ENCODE results near the gene PBX1.

Gene PBX1

GRCh38 chr1:164682570-164682969, 123.6 kb downstream of the PBX1 start:
- DNase-seq (ENCODE audit: low read depth in 2 of 2): no peak

GRCh38 chr1:164683235-164683634, 124.3 kb downstream of the PBX1 start:
- DNase-seq (ENCODE audit: low read depth in 2 of 2): no peak
- no peak overlapping the region for H3K4me3 ChIP-seq (replicated peaks in 1 of 2; ENCODE audit: low read depth in 2 of 2, low read length in 2 of 2)
- no peak for TF ChIP-seq CTCF (IDR thresholded peaks at IDR 0.05; ENCODE audit: low read depth, low read length)

More at GRCh38 chr1:164682570-164682969, 123.6 kb downstream of the PBX1 start:
- H3K4me3 ChIP-seq (replicated peaks in 1 of 2; ENCODE audit: low read depth in 2 of 2, low read length in 2 of 2): no peak overlapping the region
- TF ChIP-seq CTCF (IDR thresholded peaks at IDR 0.05; ENCODE audit: low read depth, low read length): no peak

GRCh38 chr1:164685266-164686035, 126.5 kb downstream of the PBX1 start:
- TF ChIP-seq CTCF (IDR thresholded peaks at IDR 0.05; ENCODE audit: low read depth, low read length): no peak
- no peak for DNase-seq (ENCODE audit: low read depth in 2 of 2)
- no peak overlapping the region for H3K4me3 ChIP-seq (replicated peaks in 1 of 2; ENCODE audit: low read depth in 2 of 2, low read length in 2 of 2)

- no peak for TF ChIP-seq CTCF (IDR thresholded peaks at IDR 0.05; ENCODE audit: low read depth, low read length)
- no peak for DNase-seq (ENCODE audit: low read depth in 2 of 2)
- H3K4me3 ChIP-seq (replicated peaks in 1 of 2; ENCODE audit: low read depth in 2 of 2, low read length in 2 of 2): no peak overlapping the region
Measured at GRCh38 chr1:164687777-164688176, 128.8 kb downstream of the PBX1 start.

- no peak overlapping the region for H3K4me3 ChIP-seq (replicated peaks in 1 of 2; ENCODE audit: low read depth in 2 of 2, low read length in 2 of 2)
- no peak for DNase-seq (ENCODE audit: low read depth in 2 of 2)
- TF ChIP-seq CTCF (IDR thresholded peaks at IDR 0.05; ENCODE audit: low read depth, low read length): no peak
Measured at GRCh38 chr1:164688791-164689190, 129.8 kb downstream of the PBX1 start.

GRCh38 chr1:164689672-164690511, 130.9 kb downstream of the PBX1 start:
- DNase-seq (ENCODE audit: low read depth in 2 of 2): no peak
- no peak overlapping the region for H3K4me3 ChIP-seq (replicated peaks in 1 of 2; ENCODE audit: low read depth in 2 of 2, low read length in 2 of 2)
- no peak for TF ChIP-seq CTCF (IDR thresholded peaks at IDR 0.05; ENCODE audit: low read depth, low read length)
